Keratinocyte (primary cell): ENCODE data around the gene INAFM1. TPM values are rescaled to one million over a fixed set of nuclear protein-coding genes. Genes with fewer than 3 reads are reported as not detected.
A peak's percentile ranks its signal among the peaks of the same experiment; 100 is the strongest.
"Not testable (repeated sequence)": the region's sequence is repeated elsewhere in the genome, so short reads cannot be mapped to it uniquely, and the experiment has no call there.

ENCODE experiments used
- DNase-seq: peaks from one replicate; pipeline ENCODE4 v3.0.0-alpha.2; 2011; ENCODE audit warnings: low read depth, missing footprints, low spot score
- FAIRE-seq: peaks from 2 replicates; lab custom pipeline; 2011; peaks lifted over from hg19 to GRCh38; lab: Jason Lieb, UNC
- H2AFZ ChIP-seq: 2 replicates; pipeline ENCODE4 v1.6.0; 2012; ENCODE audit warnings: low read length, control low read depth, inconsistent platforms; ENCODE audit not compliant: control insufficient read depth
- H3K27ac ChIP-seq: 2 replicates; pipeline ENCODE4 v1.5.1; 2011; ENCODE audit warnings: low read length; ENCODE audit not compliant: control insufficient read depth, insufficient read depth
- H3K27me3 ChIP-seq: 3 replicates; pipeline ENCODE4 v1.6.0; 2011; ENCODE audit warnings: low read length; ENCODE audit not compliant: control insufficient read depth, insufficient read depth; ENCODE audit errors: extremely low read depth
- H3K36me3 ChIP-seq, 2 experiments: 2 replicates in 1 of 2; 3 replicates in 1 of 2; pipeline ENCODE4 v1.5.1; 2011; ENCODE audit warnings: low read length in 2 of 2, mild to moderate bottlenecking in 1 of 2; ENCODE audit not compliant: control insufficient read depth in 2 of 2, insufficient read depth in 2 of 2; ENCODE audit errors: extremely low read depth in 1 of 2
- H3K4me1 ChIP-seq: 3 replicates; pipeline ENCODE4 v1.5.1; 2011; ENCODE audit warnings: low read length; ENCODE audit not compliant: control insufficient read depth, insufficient read depth; ENCODE audit errors: extremely low read depth
- H3K4me2 ChIP-seq: 3 replicates; pipeline ENCODE4 v1.6.0; 2011; ENCODE audit warnings: low read depth, low read length; ENCODE audit not compliant: control insufficient read depth, insufficient read depth; ENCODE audit errors: extremely low read depth
- H3K4me3 ChIP-seq, 3 experiments: fragments of 200-600 bp in 1 of 3; sonication (generic) in 1 of 3; 2 replicates in 2 of 3; 3 replicates in 1 of 3; pipeline ENCODE4 v1.5.1; 2011 to 2016; ENCODE audit warnings: low read length in 3 of 3, mild to moderate bottlenecking in 3 of 3, control low read depth in 2 of 3, inconsistent platforms in 1 of 3, low read depth in 1 of 3, mixed read lengths in 1 of 3, mixed run types in 1 of 3, moderate library complexity in 1 of 3; ENCODE audit not compliant: control insufficient read depth in 2 of 3, insufficient read depth in 2 of 3; ENCODE audit errors: extremely low read depth in 1 of 3
- H3K79me2 ChIP-seq: 2 replicates; pipeline ENCODE4 v1.6.0; 2012; ENCODE audit warnings: low read length; ENCODE audit not compliant: control insufficient read depth, insufficient read depth
- H3K9ac ChIP-seq: 3 replicates; pipeline ENCODE4 v1.6.0; 2011; ENCODE audit warnings: low read length; ENCODE audit not compliant: control insufficient read depth, insufficient read depth; ENCODE audit errors: extremely low read depth
- H3K9me1 ChIP-seq: 3 replicates; pipeline ENCODE4 v1.6.0; 2011; ENCODE audit warnings: low read length; ENCODE audit not compliant: control insufficient read depth, insufficient read depth; ENCODE audit errors: extremely low read depth
- H3K9me3 ChIP-seq: 2 replicates; pipeline ENCODE4 v1.5.1; 2012; ENCODE audit warnings: low read depth, low read length; ENCODE audit not compliant: control insufficient read depth
- H4K20me1 ChIP-seq: 3 replicates; pipeline ENCODE4 v1.6.0; 2011; ENCODE audit warnings: low read length; ENCODE audit not compliant: control insufficient read depth, insufficient read depth; ENCODE audit errors: extremely low read depth
- EZH2 ChIP-seq: IDR thresholded peaks from one replicate; pipeline ENCODE4 v1.6.1; 2012; ENCODE audit warnings: inconsistent platforms, mild to moderate bottlenecking, low read length, moderate library complexity
- dilution Hi-C: fragments of 300-500 bp; cut with MboI; formaldehyde crosslinking; loops from one replicate; pipeline ENCODE4 v1.7.0; 2020; ENCODE audit warnings: low sequenced_read_pairs; ENCODE audit not compliant: extremely low pct_ligation_motif_present
- polyA plus RNA-seq, 5 experiments: library from polyadenylated mRNA; depleted of rRNA in 3 of 5; stranded (reverse) in 3 of 5; stranded (forward) in 1 of 5; unstranded in 1 of 5; fragments of >200 nt; gene quantifications; 1 replicate in 1 of 5; 2 replicates in 3 of 5; 3 replicates in 1 of 5; pipeline versions ENCODE4 v1.2.1 to v1.2.3, GENCODE V29; 2011 to 2012; ENCODE audit warnings: missing spikeins in 2 of 5, low read depth in 1 of 5, low replicate concordance in 1 of 5
- TF ChIP-seq, protein P1 (sequence below), 3 experiments: IDR thresholded peaks in 1 of 3; conservative IDR thresholded peaks in 1 of 3; optimal IDR thresholded peaks in 1 of 3; 2 replicates in 2 of 3; 3 replicates in 1 of 3; pipeline versions ENCODE3 to v1.5.1; 2011; ENCODE audit warnings: low read length in 3 of 3, mild to moderate bottlenecking in 3 of 3, moderate library complexity in 2 of 3, control low read depth in 1 of 3, inconsistent platforms in 1 of 3; ENCODE audit not compliant: insufficient read depth in 2 of 3; ENCODE audit errors: extremely low read depth in 1 of 3

The INAFM1 gene
- polyA plus RNA-seq, 1 donor (not counting 4 experiments of a cell fraction or from before 2014, with no cell fraction given): 0.35 TPM

GRCh38 chr19:47243776-47244547 lies 30.7 kb upstream of the INAFM1 start:
- Histone ChIP-seq H2AFZ (peak overlapping the region; percentile 1), H3K9me3 (no peaks in the 10 kb centered on the region), H3K27ac (peak overlapping the region; percentile 76), H4K20me1 (no peaks in the 10 kb centered on the region), H3K9me1 (peaks cover 2% of the 10 kb centered on the region), H3K27me3 (no peaks in the 10 kb centered on the region), H3K36me3 (peaks cover 0 to 10% of the 10 kb centered on the region in 2 experiments), H3K4me1 (peaks cover 31% of the 10 kb centered on the region), H3K4me2 (peak overlapping the region; percentile 43), H3K79me2 (no peaks in the 10 kb centered on the region), H3K4me3 (peak overlapping the region; percentile 27 to 58 (median 55)), H3K9ac (peak overlapping the region; percentile 85)
- dilution Hi-C loops: no loop called here
- DNase-seq (peak; percentile 87), FAIRE-seq (no peak)
- no peak for TF ChIP-seq EZH2
- TF ChIP-seq, protein P1, sequence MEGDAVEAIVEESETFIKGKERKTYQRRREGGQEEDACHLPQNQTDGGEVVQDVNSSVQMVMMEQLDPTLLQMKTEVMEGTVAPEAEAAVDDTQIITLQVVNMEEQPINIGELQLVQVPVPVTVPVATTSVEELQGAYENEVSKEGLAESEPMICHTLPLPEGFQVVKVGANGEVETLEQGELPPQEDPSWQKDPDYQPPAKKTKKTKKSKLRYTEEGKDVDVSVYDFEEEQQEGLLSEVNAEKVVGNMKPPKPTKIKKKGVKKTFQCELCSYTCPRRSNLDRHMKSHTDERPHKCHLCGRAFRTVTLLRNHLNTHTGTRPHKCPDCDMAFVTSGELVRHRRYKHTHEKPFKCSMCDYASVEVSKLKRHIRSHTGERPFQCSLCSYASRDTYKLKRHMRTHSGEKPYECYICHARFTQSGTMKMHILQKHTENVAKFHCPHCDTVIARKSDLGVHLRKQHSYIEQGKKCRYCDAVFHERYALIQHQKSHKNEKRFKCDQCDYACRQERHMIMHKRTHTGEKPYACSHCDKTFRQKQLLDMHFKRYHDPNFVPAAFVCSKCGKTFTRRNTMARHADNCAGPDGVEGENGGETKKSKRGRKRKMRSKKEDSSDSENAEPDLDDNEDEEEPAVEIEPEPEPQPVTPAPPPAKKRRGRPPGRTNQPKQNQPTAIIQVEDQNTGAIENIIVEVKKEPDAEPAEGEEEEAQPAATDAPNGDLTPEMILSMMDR (optimal IDR thresholded peaks at IDR 0.05 in 1 of 3, IDR thresholded peaks at IDR 0.05 in 1 of 3, conservative IDR thresholded peaks at IDR 0.05 in 1 of 3; ENCODE audit: extremely low read depth in 1 of 3, insufficient read depth in 2 of 3, low read length in 3 of 3): peak; percentile 87 to 95 (median 91)

GRCh38 chr19:47247308-47247990 lies 27.2 kb upstream of the INAFM1 start:
- Histone ChIP-seq H3K79me2 (no peaks in the 10 kb centered on the region), H3K27me3 (no peaks in the 10 kb centered on the region), H3K9ac (no peak overlapping the region), H3K36me3 (no peaks in the 10 kb centered on the region), H3K4me3 (no peak overlapping the region), H3K9me3 (no peaks in the 10 kb centered on the region), H3K9me1 (no peaks in the 10 kb centered on the region), H4K20me1 (no peaks in the 10 kb centered on the region), H3K27ac (no peak overlapping the region), H2AFZ (no peak overlapping the region), H3K4me1 (peaks cover 14% of the 10 kb centered on the region), H3K4me2 (peak overlapping the region; percentile 37)
- dilution Hi-C loops: no loop called here
- no peak for TF ChIP-seq EZH2
- TF ChIP-seq, protein P1 (optimal IDR thresholded peaks at IDR 0.05 in 1 of 3, IDR thresholded peaks at IDR 0.05 in 1 of 3, conservative IDR thresholded peaks at IDR 0.05 in 1 of 3; ENCODE audit: extremely low read depth in 1 of 3, insufficient read depth in 2 of 3, low read length in 3 of 3): peak; percentile 90 to 94 (median 90)
- FAIRE-seq: no peak
- no peak for DNase-seq

DNA sequence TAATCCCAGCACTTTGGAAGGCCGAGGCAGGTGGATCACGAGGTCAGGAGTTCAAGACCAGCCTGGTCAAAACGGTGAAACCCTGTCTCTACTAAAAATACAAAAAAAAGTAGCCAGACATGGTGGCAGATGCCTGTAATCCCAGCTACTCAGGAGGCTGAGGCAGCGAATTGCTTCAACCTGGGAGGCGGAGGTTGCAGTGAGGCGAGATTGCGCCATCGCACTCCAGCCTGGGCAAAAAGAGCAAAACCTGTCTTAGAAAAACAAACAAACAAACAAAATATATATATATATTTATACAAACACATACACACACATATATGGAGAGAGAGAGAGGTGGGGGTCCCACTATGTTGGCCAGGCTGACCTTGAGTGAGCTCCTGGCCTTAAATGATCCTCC lies 21.7 kb upstream of the INAFM1 start:
- H3K27me3 ChIP-seq, H4K20me1 ChIP-seq, H3K79me2 ChIP-seq, H3K4me3 ChIP-seq, H3K9me1 ChIP-seq, H2AFZ ChIP-seq, H3K36me3 ChIP-seq, DNase-seq, dilution Hi-C loops, H3K9me3 ChIP-seq, FAIRE-seq: not testable (repeated sequence)
- H3K27ac ChIP-seq: peak overlapping the region; percentile 33
- H3K9ac ChIP-seq: peak overlapping the region; percentile 13
- H3K4me1 ChIP-seq: peaks cover 27% of the 10 kb centered on the region
- peak overlapping the region; percentile 17 for H3K4me2 ChIP-seq
